ENCODE results near the gene TTC6.

GRCh38 chr14:37583358-37584210, 11.8 kb upstream of the TTC6 start:
- TF ChIP-seq, protein P1, sequence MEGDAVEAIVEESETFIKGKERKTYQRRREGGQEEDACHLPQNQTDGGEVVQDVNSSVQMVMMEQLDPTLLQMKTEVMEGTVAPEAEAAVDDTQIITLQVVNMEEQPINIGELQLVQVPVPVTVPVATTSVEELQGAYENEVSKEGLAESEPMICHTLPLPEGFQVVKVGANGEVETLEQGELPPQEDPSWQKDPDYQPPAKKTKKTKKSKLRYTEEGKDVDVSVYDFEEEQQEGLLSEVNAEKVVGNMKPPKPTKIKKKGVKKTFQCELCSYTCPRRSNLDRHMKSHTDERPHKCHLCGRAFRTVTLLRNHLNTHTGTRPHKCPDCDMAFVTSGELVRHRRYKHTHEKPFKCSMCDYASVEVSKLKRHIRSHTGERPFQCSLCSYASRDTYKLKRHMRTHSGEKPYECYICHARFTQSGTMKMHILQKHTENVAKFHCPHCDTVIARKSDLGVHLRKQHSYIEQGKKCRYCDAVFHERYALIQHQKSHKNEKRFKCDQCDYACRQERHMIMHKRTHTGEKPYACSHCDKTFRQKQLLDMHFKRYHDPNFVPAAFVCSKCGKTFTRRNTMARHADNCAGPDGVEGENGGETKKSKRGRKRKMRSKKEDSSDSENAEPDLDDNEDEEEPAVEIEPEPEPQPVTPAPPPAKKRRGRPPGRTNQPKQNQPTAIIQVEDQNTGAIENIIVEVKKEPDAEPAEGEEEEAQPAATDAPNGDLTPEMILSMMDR (conservative IDR thresholded peaks at IDR 0.05; ENCODE audit: low read depth, low read length): no peak
- no peak for TF ChIP-seq MAZ (IDR thresholded peaks at IDR 0.05; ENCODE audit: borderline replicate concordance, low read depth, low read length)
- TF ChIP-seq POLR2A (IDR thresholded peaks at IDR 0.05; ENCODE audit: low read depth, low read length): no peak
- no peak for TF ChIP-seq CEBPB (IDR thresholded peaks at IDR 0.05; ENCODE audit: low read depth, low read length)
- TF ChIP-seq RCOR1 (IDR thresholded peaks at IDR 0.05; ENCODE audit: insufficient replicate concordance, low read length): no peak
- TF ChIP-seq RAD21 (IDR thresholded peaks at IDR 0.05; ENCODE audit: low read length): no peak
- TF ChIP-seq MXI1 (IDR thresholded peaks at IDR 0.05; ENCODE audit: borderline replicate concordance, low read depth, low read length): no peak
- no peak for TF ChIP-seq SMC3 (IDR thresholded peaks at IDR 0.05; ENCODE audit: low read depth, low read length)
- TF ChIP-seq USF2 (IDR thresholded peaks at IDR 0.05; ENCODE audit: low read depth, low read length): no peak
- no peak for TF ChIP-seq CHD1 (IDR thresholded peaks at IDR 0.05; ENCODE audit: low read depth, low read length)
- no peak for TF ChIP-seq BHLHE40 (IDR thresholded peaks at IDR 0.05; ENCODE audit: low read depth, low read length)
- no peak for TF ChIP-seq MAFK (IDR thresholded peaks at IDR 0.05; ENCODE audit: low read depth, low read length)
- TF ChIP-seq, protein P2, sequence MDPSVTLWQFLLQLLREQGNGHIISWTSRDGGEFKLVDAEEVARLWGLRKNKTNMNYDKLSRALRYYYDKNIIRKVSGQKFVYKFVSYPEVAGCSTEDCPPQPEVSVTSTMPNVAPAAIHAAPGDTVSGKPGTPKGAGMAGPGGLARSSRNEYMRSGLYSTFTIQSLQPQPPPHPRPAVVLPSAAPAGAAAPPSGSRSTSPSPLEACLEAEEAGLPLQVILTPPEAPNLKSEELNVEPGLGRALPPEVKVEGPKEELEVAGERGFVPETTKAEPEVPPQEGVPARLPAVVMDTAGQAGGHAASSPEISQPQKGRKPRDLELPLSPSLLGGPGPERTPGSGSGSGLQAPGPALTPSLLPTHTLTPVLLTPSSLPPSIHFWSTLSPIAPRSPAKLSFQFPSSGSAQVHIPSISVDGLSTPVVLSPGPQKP (IDR thresholded peaks at IDR 0.05; ENCODE audit: borderline replicate concordance, low read depth, low read length): no peak
- TF ChIP-seq FOS (IDR thresholded peaks at IDR 0.05; ENCODE audit: low read depth, low read length): no peak

All from IMR-90 (cell line).